HEK293T (cell line): ENCODE results near the gene MYO1G.
A peak's percentile ranks its signal among the peaks of the same experiment; 100 is the strongest.

ENCODE experiments used
- CTCF ChIA-PET: fragments of 350-600 bp; formaldehyde crosslinking; extraction: SDS; loops from one replicate; lab custom pipeline; 2021; ENCODE audit warnings: antibody characterized with exemption, inconsistent platforms; lab: Yijun Ruan, JAX
- POLR2A ChIA-PET: fragments of 350-600 bp; formaldehyde crosslinking; extraction: SDS; loops from one replicate; lab custom pipeline; 2020; ENCODE audit warnings: antibody characterized with exemption, inconsistent platforms; lab: Yijun Ruan, JAX
- DNase-seq: peaks from one replicate; pipeline ENCODE4 v3.0.0; 2012; ENCODE audit warnings: mixed read lengths; ENCODE audit errors: extremely low spot score
- ARNT ChIP-seq: fragments of 450-650 bp; IDR thresholded peaks from 2 replicates; pipeline ENCODE4 v1.6.1; 2017; ENCODE audit warnings: mild to moderate bottlenecking
- BHLHE40 ChIP-seq: fragments of 450-650 bp; IDR thresholded peaks from 2 replicates; pipeline ENCODE4 v1.6.1; 2016; ENCODE audit warnings: mild to moderate bottlenecking, moderate library complexity, borderline replicate concordance
- CTBP1 ChIP-seq: fragments of 450-650 bp; IDR thresholded peaks from 2 replicates; pipeline ENCODE4 v1.6.1; 2016; ENCODE audit warnings: borderline replicate concordance
- ELF4 ChIP-seq: fragments of 450-650 bp; IDR thresholded peaks from 2 replicates; pipeline ENCODE4 v1.6.1; 2017; ENCODE audit warnings: antibody characterized with exemption
- FOXA1 ChIP-seq: fragments of 450-650 bp; IDR thresholded peaks from 2 replicates; pipeline ENCODE4 v1.6.1; 2016; ENCODE audit warnings: mild to moderate bottlenecking
- FOXK2 ChIP-seq: fragments of 450-650 bp; IDR thresholded peaks from 2 replicates; pipeline ENCODE4 v1.6.1; 2016; ENCODE audit warnings: mild to moderate bottlenecking
- FOXM1 ChIP-seq: fragments of 450-650 bp; IDR thresholded peaks from 2 replicates; pipeline ENCODE4 v1.6.1; 2017; ENCODE audit warnings: mild to moderate bottlenecking, borderline replicate concordance
- HDGF ChIP-seq: fragments of 450-650 bp; IDR thresholded peaks from 2 replicates; pipeline ENCODE4 v1.6.1; 2017; ENCODE audit warnings: antibody characterized with exemption, borderline replicate concordance
- L3MBTL2 ChIP-seq: fragments of 450-650 bp; conservative IDR thresholded peaks from 2 replicates; pipeline ENCODE4 v1.6.1; 2016; ENCODE audit warnings: mild to moderate bottlenecking
- LEF1 ChIP-seq: fragments of 450-650 bp; IDR thresholded peaks from 2 replicates; pipeline ENCODE4 v1.6.1; 2017; ENCODE audit warnings: mild to moderate bottlenecking, borderline replicate concordance
- NFRKB ChIP-seq: fragments of 450-650 bp; IDR thresholded peaks from 2 replicates; pipeline ENCODE4 v1.6.1; 2016; ENCODE audit warnings: mild to moderate bottlenecking, moderate library complexity
- SP1 ChIP-seq: fragments of 450-650 bp; IDR thresholded peaks from 2 replicates; pipeline ENCODE4 v1.6.1; 2017
- SUZ12 ChIP-seq: fragments of 450-650 bp; IDR thresholded peaks from 2 replicates; pipeline ENCODE4 v1.6.1; 2016; ENCODE audit warnings: mild to moderate bottlenecking
- TARDBP ChIP-seq: fragments of 450-650 bp; IDR thresholded peaks from 2 replicates; pipeline ENCODE4 v1.6.1; 2016
- ZNF384 ChIP-seq: fragments of 450-650 bp; IDR thresholded peaks from 2 replicates; pipeline ENCODE4 v1.6.1; 2016
- TF ChIP-seq, protein P1 (sequence below): fragments of 450-650 bp; IDR thresholded peaks from 2 replicates; pipeline ENCODE4 v1.6.1; 2016

The MYO1G gene

DNA sequence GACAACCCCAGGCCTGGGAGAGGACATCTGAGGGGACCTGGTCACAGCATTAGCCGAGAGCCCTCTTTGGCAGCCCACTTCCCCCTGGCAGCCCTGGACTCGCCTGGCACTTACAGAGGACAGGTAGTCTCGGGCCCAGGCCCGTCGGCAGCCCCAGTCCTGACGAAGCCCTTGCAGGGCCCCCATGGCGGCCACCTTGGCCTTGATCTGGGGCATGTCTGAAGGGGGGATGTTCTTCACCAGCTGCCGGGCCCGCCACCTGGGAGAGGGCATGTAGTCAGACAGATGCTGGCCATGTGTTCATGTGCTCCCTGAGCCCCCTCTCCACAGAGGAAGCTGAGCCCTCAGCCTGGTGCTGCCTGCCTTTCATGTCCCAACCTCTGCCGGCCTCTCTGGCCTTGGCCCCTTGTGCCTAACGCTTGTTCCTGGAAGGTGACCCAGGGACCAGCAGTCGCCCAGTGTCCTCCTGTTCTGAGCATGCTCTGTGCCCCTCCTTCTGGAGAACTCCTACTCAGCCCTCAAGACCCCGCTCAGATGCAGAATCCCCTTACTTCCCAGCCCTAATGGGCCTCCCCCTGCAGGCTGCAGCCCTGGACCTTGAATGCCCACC, 13.9 kb downstream of the MYO1G start:
- POLR2A ChIA-PET, result interaction anchor here (1.0 kb wide), 1 partner anchor 147 kb away, joined by 3 read pairs; the partner anchor contains the start of gene TBRG4
- TF ChIP-seq BHLHE40, result no peak
- no peak for TF ChIP-seq ZNF384
- TF ChIP-seq ARNT, result no peak
- TF ChIP-seq NFRKB, result no peak
- TF ChIP-seq FOXM1, result no peak
- TF ChIP-seq LEF1, result no peak
- no peak for TF ChIP-seq ELF4
- no peak for TF ChIP-seq HDGF
- no peak for DNase-seq
- CTCF ChIA-PET, result interaction anchor here (0.6 to 2.1 kb wide), 2 partner anchors 9 to 44 kb away, joined by 3 to 17 read pairs; no protein-coding TSS in a partner anchor

DNA sequence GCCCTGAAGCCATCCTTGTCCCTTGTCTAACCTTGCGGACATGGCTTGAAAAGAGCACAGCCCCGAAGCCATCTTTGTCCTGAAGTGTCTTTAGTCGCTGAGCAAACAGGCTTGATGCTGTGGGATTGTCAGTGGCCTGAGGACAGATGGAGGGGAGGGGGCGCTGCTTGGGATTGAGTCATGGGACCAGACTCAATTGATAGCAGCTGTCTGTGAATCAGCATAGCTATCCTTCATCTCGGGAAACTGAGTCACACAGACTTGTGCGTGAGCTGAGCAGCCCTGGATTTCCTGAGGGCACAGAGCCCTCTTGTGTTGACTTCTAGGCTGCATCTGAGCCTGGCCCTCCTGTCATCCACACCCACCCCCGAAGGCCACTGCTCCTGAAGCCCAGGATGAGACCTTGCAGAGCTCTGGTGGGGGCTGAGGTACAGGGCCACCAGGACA, 14.4 kb downstream of the MYO1G start:
- peak; percentile 42 for DNase-seq
- POLR2A ChIA-PET, result interaction anchor here (1.0 kb wide), 1 partner anchor 148 kb away, joined by 3 read pairs; the partner anchor contains the start of gene TBRG4
- CTCF ChIA-PET, result interaction anchor here (0.6 to 2.1 kb wide), 4 partner anchors 9 to 114 kb away, joined by 3 to 17 read pairs (median 4); no protein-coding TSS in a partner anchor
- TF ChIP-seq NFRKB (no peak), SP1 (no peak), TARDBP (no peak), FOXA1 (no peak), SUZ12 (no peak), FOXK2 (no peak), CTBP1 (no peak), LEF1 (no peak), ZNF384 (no peak), ARNT (no peak), HDGF (no peak)
- TF ChIP-seq, protein P1, sequence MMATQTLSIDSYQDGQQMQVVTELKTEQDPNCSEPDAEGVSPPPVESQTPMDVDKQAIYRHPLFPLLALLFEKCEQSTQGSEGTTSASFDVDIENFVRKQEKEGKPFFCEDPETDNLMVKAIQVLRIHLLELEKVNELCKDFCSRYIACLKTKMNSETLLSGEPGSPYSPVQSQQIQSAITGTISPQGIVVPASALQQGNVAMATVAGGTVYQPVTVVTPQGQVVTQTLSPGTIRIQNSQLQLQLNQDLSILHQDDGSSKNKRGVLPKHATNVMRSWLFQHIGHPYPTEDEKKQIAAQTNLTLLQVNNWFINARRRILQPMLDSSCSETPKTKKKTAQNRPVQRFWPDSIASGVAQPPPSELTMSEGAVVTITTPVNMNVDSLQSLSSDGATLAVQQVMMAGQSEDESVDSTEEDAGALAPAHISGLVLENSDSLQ, result no peak

- ChIA-PET CTCF (interaction anchor here (0.6 to 2.1 kb wide), 3 partner anchors 10 to 113 kb away, joined by 3 to 17 read pairs (median 4); no protein-coding TSS in a partner anchor), POLR2A (no interaction called here)
- no peak for DNase-seq
- no peak for TF ChIP-seq ZNF384
- TF ChIP-seq TARDBP, result no peak
- no peak for TF ChIP-seq ARNT
- no peak for TF ChIP-seq ELF4
- TF ChIP-seq HDGF, result no peak
- no peak for TF ChIP-seq CTBP1
- no peak for TF ChIP-seq FOXA1
- no peak for TF ChIP-seq FOXK2
- no peak for TF ChIP-seq FOXM1
- TF ChIP-seq SP1, result no peak
- TF ChIP-seq NFRKB, result no peak
- TF ChIP-seq, protein P1, result no peak
- TF ChIP-seq BHLHE40, result no peak
- TF ChIP-seq L3MBTL2, result no peak
- no peak for TF ChIP-seq LEF1
- no peak for TF ChIP-seq SUZ12
Measured at GRCh38 chr7:44963364-44964290, 15.2 kb downstream of the MYO1G start.

- CTCF ChIA-PET, result interaction anchor here (1.7 kb wide), 1 partner anchor 11 kb away, joined by 3 read pairs; no protein-coding TSS in a partner anchor
- DNase-seq, result no peak
- POLR2A ChIA-PET, result no interaction called here
- TF ChIP-seq TARDBP, result no peak
- no peak for TF ChIP-seq LEF1
- no peak for TF ChIP-seq BHLHE40
- TF ChIP-seq ZNF384, result no peak
- no peak for TF ChIP-seq FOXM1
- no peak for TF ChIP-seq ELF4
- no peak for TF ChIP-seq FOXK2
- TF ChIP-seq L3MBTL2, result no peak
- TF ChIP-seq ARNT, result no peak
- no peak for TF ChIP-seq NFRKB
- TF ChIP-seq HDGF, result no peak
- no peak for TF ChIP-seq FOXA1
Measured at GRCh38 chr7:44962483-44963251, 16.1 kb downstream of the MYO1G start.

- TF ChIP-seq SUZ12, result no peak
- no peak for TF ChIP-seq SP1
- TF ChIP-seq, protein P1, result no peak
- TF ChIP-seq BHLHE40, result no peak
- no peak for TF ChIP-seq ZNF384
- no peak for TF ChIP-seq TARDBP
- ChIA-PET POLR2A (no interaction called here), CTCF (interaction anchor here (1.7 kb wide), 1 partner anchor 12 kb away, joined by 3 read pairs; no protein-coding TSS in a partner anchor)
- DNase-seq, result no peak
Measured at GRCh38 chr7:44961844-44962482, 16.9 kb downstream of the MYO1G start.
